LNCAP (cell line): Measurements from ENCODE around the gene ZNF564.
A peak's percentile ranks its signal among the peaks of the same experiment; 100 is the strongest.

Experiments
- CTCF ChIP-seq: fragments of 450-650 bp; IDR thresholded peaks from 2 replicates; pipeline ENCODE4 v1.5.1; 2017; ENCODE audit warnings: mild to moderate bottlenecking

Gene ZNF564

GRCh38 chr19:12544401-12544876 lies 6.8 kb downstream of the ZNF564 start:
- no peak for TF ChIP-seq CTCF

GRCh38 chr19:12543855-12544254 lies 7.4 kb downstream of the ZNF564 start:
- no peak for TF ChIP-seq CTCF

- TF ChIP-seq CTCF = no peak
Observed at GRCh38 chr19:12527034-12527836, 24.0 kb downstream of the ZNF564 start.

- no peak for TF ChIP-seq CTCF
Observed at GRCh38 chr19:12526542-12526941, 24.7 kb downstream of the ZNF564 start.

GRCh38 chr19:12521996-12522395 lies 29.3 kb downstream of the ZNF564 start:
- TF ChIP-seq CTCF = peak; percentile 43; the same call in 1 of the 2 replicates

- no peak for TF ChIP-seq CTCF
Observed at GRCh38 chr19:12513531-12514061, 37.7 kb downstream of the ZNF564 start.

- TF ChIP-seq CTCF = no peak
Observed at GRCh38 chr19:12497032-12497431, 54.2 kb downstream of the ZNF564 start.
